GM21619 (cell line): Measurements from ENCODE around the gene AK9.

Experiments
- ATAC-seq: cut with Tn5 transposase; IDR thresholded peaks from one replicate; pipeline ENCODE4 v1.9.1; 2021; ENCODE audit not compliant: unreplicated experiment

The AK9 gene

GRCh38 chr6:109447087-109447486 is 243.9 kb downstream of the AK9 start:
- no peak for ATAC-seq

DNA sequence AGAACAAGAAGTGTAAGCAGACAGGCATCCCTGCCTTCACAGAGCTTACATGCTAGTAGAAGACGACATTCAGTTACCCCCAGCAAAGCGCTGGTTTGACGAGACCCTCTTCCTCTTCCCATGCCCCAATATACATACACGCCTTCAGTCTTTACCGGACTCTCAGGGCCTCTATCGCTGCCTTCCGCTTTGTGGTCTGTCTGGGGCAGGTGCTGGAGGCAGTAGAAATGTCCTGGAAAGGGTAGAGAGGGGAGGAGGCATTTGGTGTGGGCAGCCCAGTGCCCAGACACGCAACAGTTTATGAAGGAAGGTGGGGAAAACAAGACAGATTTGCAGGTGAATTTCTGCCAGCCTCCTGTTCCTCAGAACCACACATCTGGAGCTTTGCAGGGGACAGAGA is 244.5 kb downstream of the AK9 start:
- ATAC-seq = no peak

- ATAC-seq = no peak
These were observed 244.9 kb downstream of the AK9 start for GRCh38 chr6:109446072-109446471.

DNA sequence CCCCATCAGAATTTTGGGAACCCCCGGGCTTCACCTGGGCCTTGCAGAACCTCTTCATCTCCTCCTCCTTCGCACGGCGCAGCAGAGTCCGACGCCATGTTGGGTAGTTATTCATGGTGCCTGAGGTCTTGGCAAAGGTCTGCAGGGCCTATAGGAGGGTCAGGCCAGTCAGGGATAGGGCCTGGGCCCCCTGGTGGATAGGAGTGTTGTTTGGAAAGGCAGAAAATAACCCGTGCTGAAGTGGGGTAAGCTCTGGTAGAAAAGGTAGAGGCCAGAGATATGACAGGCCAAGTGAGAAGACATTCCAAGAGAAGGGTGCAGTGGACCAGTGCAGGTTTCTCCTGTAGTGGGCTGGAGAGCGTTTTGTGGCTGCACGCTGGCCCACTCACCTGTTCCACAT is 245.6 kb downstream of the AK9 start:
- ATAC-seq = no peak

GRCh38 chr6:109443425-109443950 is 247.5 kb downstream of the AK9 start:
- no peak for ATAC-seq
